Gastrocnemius medialis (tissue), 4 donors: ENCODE measurements around the gene KLC4. TPM values are rescaled to one million over a fixed set of nuclear protein-coding genes. Genes with fewer than 3 reads are reported as not detected.

Experiments
- ATAC-seq, 2 donors: fragments of 150-250 bp; one replicate each; pipeline ENCODE4 v1.9.1; 2016
- DNase-seq, 2 donors: peaks; one replicate each; pipeline ENCODE4 v3.0.0-alpha.2; 2019
- H3K27ac ChIP-seq, 4 donors: fragments of 200-600 bp; sonication (generic); 1 replicate in 1 of 4; 2 replicates in 3 of 4; pipeline ENCODE4 v1.5.1; 2016 to 2018; ENCODE audit warnings: mild to moderate bottlenecking in 2 of 4, moderate library complexity in 1 of 4
- H3K27me3 ChIP-seq, 3 donors: fragments of 200-600 bp; sonication (generic) in 2 of 3; 1 replicate in 1 of 3; 2 replicates in 2 of 3; pipeline versions ENCODE4 v1.5.1 to v1.6.0; 2016 to 2019; ENCODE audit warnings: mild to moderate bottlenecking in 1 of 3, moderate library complexity in 1 of 3
- H3K36me3 ChIP-seq, 2 donors: fragments of 200-600 bp; sonication (generic) in 1 of 2; one replicate each; pipeline ENCODE4 v1.5.1; 2017 to 2018
- H3K4me1 ChIP-seq, 2 donors: fragments of 200-600 bp; sonication (generic) in 1 of 2; one replicate each; pipeline ENCODE4 v1.5.1; 2016 to 2017; ENCODE audit warnings: mild to moderate bottlenecking in 2 of 2
- H3K4me3 ChIP-seq, 4 donors: fragments of 200-600 bp; sonication (generic) in 3 of 4; 1 replicate in 1 of 4; 2 replicates in 3 of 4; pipeline ENCODE4 v1.5.1; 2016 to 2019; ENCODE audit warnings: mild to moderate bottlenecking in 2 of 4
- H3K9me3 ChIP-seq, 3 donors: fragments of 200-600 bp; sonication (generic) in 2 of 3; 1 replicate in 1 of 3; 2 replicates in 2 of 3; pipeline ENCODE4 v1.5.1; 2016 to 2019
- CTCF ChIP-seq, 5 experiments: fragments of 450-650 bp in 3 of 5; fragments of 200-600 bp in 2 of 5; sonication (generic) in 2 of 5; IDR thresholded peaks in 4 of 5; conservative IDR thresholded peaks in 1 of 5; 1 replicate in 4 of 5; 2 replicates in 1 of 5; pipeline ENCODE4 v1.5.1; 2016 to 2019; ENCODE audit warnings: antibody characterized with exemption in 5 of 5, mild to moderate bottlenecking in 3 of 5, moderate library complexity in 3 of 5
- POLR2A ChIP-seq, 2 donors: fragments of 450-650 bp; IDR thresholded peaks; one replicate each; pipeline ENCODE4 v1.6.1; 2017; ENCODE audit warnings: antibody characterized with exemption in 2 of 2, mild to moderate bottlenecking in 2 of 2, moderate library complexity in 2 of 2
- in situ Hi-C, 4 donors: fragments of 200-750 bp; cut with MboI; loops; one replicate each; pipeline versions ENCODE4 v1.15.0 to v1.8.0; 2017; ENCODE audit warnings: low sequenced_read_pairs in 4 of 4
- intact Hi-C: fragments of 100-400 bp; cut with DNase I; formaldehyde crosslinking; loops from one replicate; pipeline ENCODE4 v1.15.1; 2023; ENCODE audit warnings: low total_unique reads
- total RNA-seq, 4 donors: library from RNA; depleted of rRNA; stranded (reverse); fragments of >200 nt; gene quantifications; one replicate each; pipeline versions ENCODE4 v1.1.0 to v1.2.3, GENCODE V29; 2016

The KLC4 gene
- total RNA-seq, 4 donors from 2014 or later, result 12.2 to 19.3 (median 14.6) TPM

- DNase-seq, result no peak
- in situ Hi-C loops (no loop called here), intact Hi-C loops (loop anchor here (10.0 kb wide), 1 partner anchor 308 kb away; the partner anchor contains the start of gene TBCC)
- H3K9me3 ChIP-seq, result no peaks in the 10 kb centered on the region
- no peak for TF ChIP-seq CTCF (IDR thresholded peaks at IDR 0.05 in 4 of 5, conservative IDR thresholded peaks at IDR 0.05 in 1 of 5)
- no peak for TF ChIP-seq POLR2A (IDR thresholded peaks at IDR 0.05)
- H3K36me3 ChIP-seq, result peaks cover 0 to 37% of the 10 kb centered on the region in 2 donors
- H3K4me1 ChIP-seq, result peaks cover 7 to 15% of the 10 kb centered on the region in 2 donors
- H3K4me3 ChIP-seq, result peak overlapping the region in 1 of 4 donors; percentile 69
- peak overlapping the region in 3 of 4 donors; percentile 86 to 98 (median 90) for H3K27ac ChIP-seq
- ATAC-seq, result no peak
- H3K27me3 ChIP-seq, result no peaks in the 10 kb centered on the region
These were observed 7.1 kb upstream of the KLC4 start for GRCh38 chr6:43052225-43052841.

DNA sequence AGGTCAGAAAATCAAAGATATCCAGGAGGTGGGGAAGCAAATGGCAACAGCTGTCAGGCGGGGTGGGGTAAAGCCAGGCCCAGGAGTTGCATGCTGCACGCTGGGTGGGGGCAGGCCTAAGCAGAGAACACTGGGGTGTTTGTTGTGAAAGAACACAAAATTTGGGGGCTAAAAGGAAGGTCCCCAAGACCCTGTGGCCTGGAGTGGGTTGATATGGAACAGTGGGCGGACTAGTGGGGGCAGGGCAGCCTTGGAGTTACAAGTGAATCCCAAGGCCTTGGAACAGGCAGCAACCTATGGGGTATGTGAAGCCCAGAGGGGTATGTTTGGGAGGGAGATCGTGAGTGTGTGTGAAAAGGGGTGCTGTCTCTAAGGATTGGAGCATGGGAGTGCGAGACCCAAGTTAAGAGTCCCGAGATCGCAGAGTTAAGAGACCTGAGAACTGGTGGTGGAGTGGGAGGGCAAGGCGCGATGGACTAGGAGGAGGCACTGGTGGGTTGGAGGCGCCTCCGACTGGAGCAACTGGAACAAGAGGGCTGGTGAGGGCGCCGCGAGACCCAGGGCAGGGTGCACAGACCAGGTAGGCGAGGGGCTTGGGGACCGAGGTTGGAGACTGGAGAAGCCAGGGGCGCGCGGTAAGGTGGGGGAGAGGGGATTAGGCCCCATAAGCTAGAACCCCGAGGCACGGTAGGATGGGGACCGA, 6.4 kb upstream of the KLC4 start:
- peak; percentile 40 to 41 for ATAC-seq
- Histone ChIP-seq H3K4me1 (peaks cover 8 to 20% of the 10 kb centered on the region in 2 donors), H3K9me3 (no peaks in the 10 kb centered on the region), H3K4me3 (peak overlapping the region; percentile 39 to 86 (median 74)), H3K36me3 (peaks cover 0 to 41% of the 10 kb centered on the region in 2 donors), H3K27ac (peak overlapping the region; percentile 86 to 98 (median 92)), H3K27me3 (no peaks in the 10 kb centered on the region)
- TF ChIP-seq POLR2A (IDR thresholded peaks at IDR 0.05), result no peak
- no peak for TF ChIP-seq CTCF (IDR thresholded peaks at IDR 0.05 in 4 of 5, conservative IDR thresholded peaks at IDR 0.05 in 1 of 5)
- DNase-seq, result peak in 1 of 2 donors; percentile 38
- intact Hi-C loops (loop anchor here (1.0 to 10.0 kb wide), 2 partner anchors 17 to 308 kb away; partner anchors contain the start of gene TBCC), in situ Hi-C loops (no loop called here)

DNA sequence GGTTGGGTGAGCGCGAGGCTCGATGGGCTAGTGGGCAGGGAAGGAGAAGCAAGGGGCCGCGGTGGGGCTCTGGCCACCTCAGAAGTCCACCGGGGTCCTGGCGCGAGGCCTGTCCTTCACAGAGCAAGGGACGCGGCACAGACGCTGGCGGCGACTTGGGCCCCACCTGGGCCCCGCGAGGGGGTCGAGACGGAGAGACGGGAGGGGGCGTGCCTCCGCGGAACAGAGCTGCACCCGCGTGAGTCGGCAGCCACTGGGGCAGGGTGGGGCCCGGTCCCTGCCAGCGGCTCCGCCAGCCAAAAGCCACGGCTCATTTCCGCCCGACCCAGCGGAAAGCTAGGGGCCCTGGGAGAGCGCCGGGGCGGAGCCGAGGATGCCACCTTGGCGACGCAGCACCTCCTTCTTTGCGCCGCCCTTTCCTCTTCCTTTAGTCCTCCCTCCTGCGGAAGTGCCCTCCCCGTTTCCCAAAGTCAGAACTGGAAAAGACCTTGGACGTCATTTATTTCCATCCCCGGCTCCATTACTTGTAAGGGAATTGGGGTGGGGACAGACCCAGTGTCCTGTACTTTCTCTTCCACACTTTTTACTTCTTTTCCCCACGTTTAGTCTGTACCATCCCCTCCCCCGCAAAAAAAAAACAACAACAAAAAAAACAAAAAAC, 5.8 kb upstream of the KLC4 start, which contains the start of gene CUL7:
Gene CUL7 (minus strand): TSS at position 307 of the 661 bp plus-strand sequence. CDS start 1,063 bp downstream, outside the sequence.
- Histone ChIP-seq H3K27ac (peak within 1 kb of the TSS; percentile 86 to 98 (median 92)), H3K4me1 (peaks cover 15 to 27% of the 10 kb centered on the region in 2 donors), H3K4me3 (peak within 1 kb of the TSS; percentile 39 to 86 (median 74)), H3K36me3 (peaks cover 0 to 36% of the 10 kb centered on the region in 2 donors), H3K27me3 (no peaks in the 10 kb centered on the region), H3K9me3 (no peaks in the 10 kb centered on the region)
- no peak for TF ChIP-seq CTCF (IDR thresholded peaks at IDR 0.05 in 4 of 5, conservative IDR thresholded peaks at IDR 0.05 in 1 of 5)
- peak; percentile 60 to 73 for TF ChIP-seq POLR2A (IDR thresholded peaks at IDR 0.05)
- in situ Hi-C loops (no loop called here), intact Hi-C loops (loop anchor here (1.0 to 10.0 kb wide), 4 partner anchors 17 to 309 kb away; partner anchors contain the start of genes PPP2R5D and TBCC)
- DNase-seq (peak; percentile 88 to 91), ATAC-seq (peak; percentile 91 to 97)

DNA sequence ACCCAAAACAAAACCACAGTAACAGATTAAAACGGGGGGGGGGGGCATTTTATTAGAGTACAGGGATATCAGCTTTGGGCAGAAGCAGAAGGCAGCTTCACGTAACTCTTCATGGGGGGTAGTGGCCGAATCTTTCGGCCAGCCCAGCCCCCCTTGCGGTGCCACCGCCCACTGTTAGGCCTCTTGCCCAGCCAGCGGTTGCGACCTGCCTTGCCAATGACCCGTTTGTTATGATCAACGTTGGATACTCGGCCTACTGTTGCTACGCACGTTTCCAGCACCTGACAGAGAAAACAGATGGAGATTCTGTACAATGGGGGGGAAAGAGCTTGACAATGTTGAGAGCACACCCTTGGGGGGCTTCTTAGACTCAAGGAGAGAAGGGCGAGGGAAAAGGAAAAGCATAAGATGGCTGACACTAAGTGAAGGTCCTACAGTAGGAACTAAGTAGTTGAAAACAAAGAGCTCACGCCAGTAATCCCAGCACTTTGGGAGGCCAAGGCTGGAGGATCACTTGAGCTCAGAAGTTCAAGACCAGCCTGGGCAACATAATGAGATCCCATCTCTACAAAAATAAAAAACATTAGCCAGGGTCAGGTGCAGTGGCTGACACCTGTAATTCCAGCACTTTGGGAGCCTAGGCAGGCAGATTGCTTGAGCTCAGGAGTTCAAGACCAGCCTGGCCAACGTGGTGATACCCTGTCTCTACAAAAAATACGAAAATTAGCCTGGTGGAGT, 5.1 kb upstream of the KLC4 start:
- peak overlapping the region; percentile 86 to 98 (median 92) for H3K27ac ChIP-seq
- in situ Hi-C loops, result no loop called here
- H3K4me1 ChIP-seq, result peaks cover 17 to 29% of the 10 kb centered on the region in 2 donors
- DNase-seq (no peak), ATAC-seq (peak in 1 of 2 donors; percentile 15)
- no peaks in the 10 kb centered on the region for H3K9me3 ChIP-seq
- intact Hi-C loops, result loop anchor here (1.0 to 10.0 kb wide), 3 partner anchors 70 to 310 kb away; partner anchors contain the start of genes PPP2R5D and TBCC
- H3K36me3 ChIP-seq, result peaks cover 0 to 30% of the 10 kb centered on the region in 2 donors
- peak overlapping the region; percentile 39 to 86 (median 74) for H3K4me3 ChIP-seq
- no peaks in the 10 kb centered on the region for H3K27me3 ChIP-seq
- TF ChIP-seq POLR2A (IDR thresholded peaks at IDR 0.05) (no peak), CTCF (IDR thresholded peaks at IDR 0.05 in 4 of 5, conservative IDR thresholded peaks at IDR 0.05 in 1 of 5) (no peak)
